Ammon's horn (tissue), 1 donor: ENCODE measurements around the gene NPHP1.
A peak's percentile ranks its signal among the peaks of the same experiment; 100 is the strongest.
"Not testable (repeated sequence)": the region's sequence is repeated elsewhere in the genome, so short reads cannot be mapped to it uniquely, and the experiment has no call there.

Experiments
- DNase-seq: peaks from one replicate; pipeline ENCODE4 v3.0.0-alpha.2; 2016; ENCODE audit warnings: low spot score

The NPHP1 gene

DNA sequence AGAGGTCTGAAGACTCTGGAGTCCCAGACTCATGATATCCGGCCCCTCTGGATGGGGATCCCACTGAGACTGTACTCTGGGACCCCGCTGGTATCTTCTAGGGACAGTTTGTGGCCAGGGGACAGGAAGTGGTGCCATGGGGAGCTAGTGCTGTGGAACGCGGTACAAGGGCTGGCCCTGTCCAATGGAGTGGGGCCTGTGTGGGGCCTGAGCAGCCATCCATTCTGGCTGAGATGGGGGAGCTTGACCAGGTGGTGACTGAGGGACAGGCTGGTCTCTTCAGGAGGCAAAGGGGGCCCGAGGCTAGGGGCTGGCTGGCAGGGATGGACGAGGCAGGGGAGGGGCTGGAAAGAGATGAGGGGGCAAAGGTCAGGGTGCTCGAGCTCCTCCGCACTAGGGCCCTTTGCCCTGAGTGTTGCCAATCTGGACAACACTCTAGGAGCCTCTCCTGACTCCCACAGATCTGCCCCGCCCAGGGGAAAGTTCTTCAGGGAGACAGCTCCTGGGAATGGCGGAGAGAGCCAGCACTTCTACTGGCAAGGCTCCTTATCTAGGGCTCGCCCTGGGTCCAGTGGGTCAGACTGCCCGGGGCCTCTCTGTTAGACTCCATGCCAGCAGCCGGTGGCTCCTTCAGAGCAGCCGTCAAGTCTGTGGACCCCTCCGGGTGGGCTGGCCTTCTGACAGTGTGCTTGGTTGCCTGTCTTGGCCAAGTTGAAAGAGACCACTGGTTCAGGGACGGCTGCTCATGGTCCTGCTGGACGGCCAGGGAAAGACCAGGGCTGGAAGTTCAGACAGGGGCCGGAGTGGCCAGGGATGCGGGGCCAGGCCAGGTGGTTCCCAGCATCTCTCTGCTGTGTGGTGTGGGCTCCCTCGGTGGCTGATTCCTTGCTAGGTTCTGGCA is 101.5 kb downstream of the NPHP1 start:
- DNase-seq, result no peak

DNA sequence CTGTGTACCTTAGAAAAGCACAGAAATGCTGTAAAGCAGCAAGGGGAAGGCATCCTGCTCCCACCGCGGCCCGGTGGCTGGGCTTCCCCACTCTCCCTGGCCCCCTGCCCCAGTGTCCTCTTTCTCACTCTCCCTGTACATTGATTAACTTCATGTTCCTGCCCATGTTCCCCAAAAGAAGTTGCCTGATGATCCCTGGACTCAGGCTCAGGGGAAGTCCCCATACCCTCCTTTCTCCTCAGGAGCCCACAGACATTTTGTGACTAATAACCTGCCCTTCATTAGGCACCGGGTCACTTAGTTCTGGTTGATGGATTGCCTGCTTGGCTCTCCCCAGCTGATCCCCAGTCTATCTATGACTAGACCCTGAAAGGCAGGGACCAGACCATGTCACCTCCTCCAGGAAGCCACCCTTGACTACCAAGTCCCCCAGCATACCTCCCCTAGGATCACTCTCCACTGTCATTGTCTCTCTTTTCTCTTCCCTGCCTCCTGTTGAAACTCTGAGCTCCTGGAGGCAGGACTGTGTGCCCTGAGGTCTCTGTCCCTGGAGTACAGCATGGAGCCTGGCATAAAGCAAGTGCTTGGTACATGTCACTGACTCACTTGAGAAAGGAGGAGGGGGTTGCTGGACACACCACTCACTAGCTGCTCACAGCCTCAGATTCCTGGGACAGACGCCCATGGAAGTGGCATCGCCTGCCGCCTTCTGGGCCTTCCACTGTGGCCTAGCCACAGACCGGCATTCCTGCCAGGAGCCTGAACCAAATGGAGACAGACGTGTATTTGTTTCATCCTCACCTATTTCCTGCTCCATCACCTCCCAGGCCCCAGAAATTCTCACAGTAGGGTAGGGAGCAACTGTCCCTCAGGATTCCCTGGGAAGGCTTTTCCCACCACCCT is 102.7 kb downstream of the NPHP1 start:
- DNase-seq, result no peak

DNA sequence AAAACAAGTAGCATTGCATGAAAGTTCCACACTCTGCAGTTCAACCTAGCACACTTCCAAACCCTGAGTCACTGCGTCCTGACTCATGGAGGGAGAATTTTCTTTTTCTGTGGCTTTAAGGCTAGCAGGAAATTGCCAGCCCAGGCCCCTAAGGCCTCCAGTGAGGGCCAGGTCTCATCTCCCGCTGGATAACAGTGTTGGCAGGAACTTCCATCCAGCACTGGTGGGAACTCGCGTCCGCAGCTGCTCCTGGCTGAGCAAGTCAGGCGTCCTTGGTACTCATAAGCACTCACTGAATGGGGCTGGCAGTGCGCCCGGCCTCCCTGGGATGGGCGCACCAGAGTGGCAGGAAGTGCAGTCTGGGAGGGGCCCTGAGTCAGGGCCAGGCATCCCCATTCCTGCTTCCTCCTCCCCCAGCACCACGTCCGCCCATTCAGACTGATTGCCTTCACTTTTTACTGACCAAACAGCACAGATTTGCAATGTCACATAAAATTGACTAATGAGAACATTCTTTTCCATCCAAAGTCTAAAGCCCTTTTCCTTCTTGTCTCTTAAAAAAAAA is 103.5 kb downstream of the NPHP1 start:
- DNase-seq, result peak; percentile 74

DNA sequence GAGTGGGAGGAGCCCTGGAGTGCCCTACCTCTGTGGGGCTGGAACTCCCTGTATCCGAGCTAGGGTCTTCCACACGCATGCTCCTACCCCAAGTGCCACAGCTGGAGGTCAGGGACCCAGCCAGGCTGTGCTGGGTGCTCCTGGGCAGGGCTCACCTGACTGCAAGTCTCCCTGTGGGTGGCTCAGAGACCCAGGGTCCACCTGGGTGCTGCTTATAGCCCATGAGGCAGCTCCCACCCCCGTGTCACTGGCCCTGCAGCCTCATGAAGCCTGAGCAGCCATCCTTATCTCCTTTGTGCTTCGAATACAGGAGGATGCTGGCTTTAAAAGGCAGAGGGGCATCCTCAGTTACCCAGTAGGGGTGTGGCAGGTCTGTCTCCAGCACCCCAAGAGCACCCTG is 103.9 kb downstream of the NPHP1 start:
- not testable (repeated sequence) for DNase-seq

- no peak for DNase-seq
These were observed 104.3 kb downstream of the NPHP1 start for GRCh38 chr2:110100480-110100879.

- DNase-seq, result no peak
These were observed 105.2 kb downstream of the NPHP1 start for GRCh38 chr2:110099471-110100225.

- DNase-seq, result no peak
These were observed 105.8 kb downstream of the NPHP1 start for GRCh38 chr2:110099038-110099425.

DNA sequence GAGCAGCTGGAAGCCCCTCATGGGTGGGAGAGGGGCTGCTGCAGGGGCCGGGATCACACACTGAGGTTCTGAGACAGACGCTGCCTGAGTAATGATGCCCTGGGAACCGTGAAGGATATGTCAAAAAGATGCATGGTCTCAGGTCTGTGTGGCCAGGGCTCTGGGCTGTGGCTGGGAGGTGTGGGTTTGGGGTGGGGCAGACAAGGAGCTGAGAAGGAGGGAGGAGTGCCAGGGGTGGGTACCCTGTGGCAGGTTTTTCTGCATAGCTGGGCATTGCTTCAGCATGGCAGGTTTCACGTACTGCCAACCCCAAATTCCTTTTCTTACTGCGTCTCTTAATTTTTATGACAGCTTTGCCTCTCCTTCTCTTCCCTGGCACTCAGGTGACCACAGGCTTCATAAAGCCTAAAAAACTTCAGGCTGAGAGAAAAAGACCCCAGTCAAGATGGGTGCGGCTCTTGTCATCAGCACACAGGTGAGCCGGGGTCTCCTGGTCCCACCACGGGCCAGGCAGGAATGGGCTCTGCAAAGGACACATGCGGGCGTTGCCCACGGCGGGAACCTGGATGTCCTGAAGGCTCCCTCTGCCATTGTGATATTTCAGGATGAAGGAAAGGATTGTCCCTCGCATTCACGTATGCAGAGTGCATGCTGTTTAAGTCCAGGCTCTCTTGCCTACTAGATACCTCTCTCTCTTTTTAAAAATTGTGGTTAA is 107.2 kb downstream of the NPHP1 start:
- no peak for DNase-seq

DNA sequence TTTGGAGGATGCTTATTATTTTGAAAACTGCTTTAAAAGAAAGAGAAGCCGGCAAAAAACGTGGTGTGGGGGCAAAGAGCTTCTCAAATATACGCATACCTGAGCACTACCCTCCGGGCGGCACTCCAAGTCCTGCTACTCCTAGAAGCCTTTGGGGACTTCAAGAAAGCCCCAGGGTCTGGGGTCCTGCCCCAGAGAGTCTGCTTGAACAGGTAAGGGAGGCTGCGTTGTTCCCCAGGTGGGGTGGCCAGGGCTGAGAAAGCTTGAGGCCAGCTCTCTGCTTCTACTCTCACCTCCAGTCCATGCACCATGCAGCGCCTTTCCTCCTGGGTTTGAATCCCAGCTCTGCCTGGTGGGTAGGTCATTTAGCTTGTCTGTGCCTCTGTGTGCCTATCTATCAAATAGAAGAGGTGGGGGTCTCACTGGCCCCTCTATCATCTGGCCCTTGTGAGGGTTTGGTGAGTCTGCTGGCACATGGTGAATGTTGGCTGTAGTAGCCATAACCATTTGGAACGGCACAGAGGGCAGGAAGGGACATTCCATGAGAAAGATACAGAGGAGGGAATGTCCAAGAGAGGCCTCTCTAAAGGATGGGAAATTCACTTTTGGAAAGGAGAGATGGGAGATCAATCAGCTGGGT is 108.7 kb downstream of the NPHP1 start:
- no peak for DNase-seq

- DNase-seq, result not testable (repeated sequence)
These were observed 109.8 kb downstream of the NPHP1 start for GRCh38 chr2:110094884-110095534.

DNA sequence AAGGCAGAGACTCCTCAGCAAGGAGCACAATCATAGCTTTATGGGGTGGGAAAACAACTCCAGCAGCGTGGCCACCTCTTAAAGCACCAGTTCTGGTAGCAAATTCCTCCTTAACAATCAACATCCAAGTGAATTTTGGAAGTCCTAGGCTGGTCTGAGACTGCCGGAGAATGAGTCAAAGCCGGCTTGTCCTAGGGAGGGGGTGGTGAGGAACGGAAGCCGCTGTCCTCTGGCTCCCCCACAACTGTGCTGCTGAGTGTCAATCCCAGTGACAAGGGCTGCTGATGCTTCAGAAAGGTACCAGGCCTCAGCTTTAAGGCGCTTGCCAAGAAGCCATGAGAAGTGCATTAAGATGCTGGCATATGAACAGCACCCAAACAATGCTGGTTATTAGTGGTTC is 110.9 kb downstream of the NPHP1 start:
- DNase-seq, result not testable (repeated sequence)

- not testable (repeated sequence) for DNase-seq
These were observed 114.6 kb downstream of the NPHP1 start for GRCh38 chr2:110090164-110090563.

DNA sequence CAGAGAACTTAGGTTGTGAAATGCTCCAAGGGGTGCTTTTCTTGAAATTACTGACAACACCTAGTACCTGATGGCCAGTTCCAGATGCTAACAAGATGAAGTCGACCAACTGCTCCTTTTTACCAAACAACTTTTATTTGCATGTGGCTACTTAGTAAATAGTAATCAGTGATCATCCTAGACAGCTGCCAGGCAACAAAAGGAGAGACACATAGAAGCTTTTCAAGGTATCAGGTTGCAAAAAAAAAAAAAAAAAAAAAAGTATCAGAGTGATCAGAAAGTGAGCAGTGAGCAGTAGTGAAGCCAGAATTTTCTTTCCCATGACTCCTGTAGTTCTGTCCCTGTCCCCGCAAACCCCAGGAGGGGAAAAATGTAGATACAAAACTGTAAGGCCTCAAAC is 121.1 kb downstream of the NPHP1 start:
- not testable (repeated sequence) for DNase-seq

DNA sequence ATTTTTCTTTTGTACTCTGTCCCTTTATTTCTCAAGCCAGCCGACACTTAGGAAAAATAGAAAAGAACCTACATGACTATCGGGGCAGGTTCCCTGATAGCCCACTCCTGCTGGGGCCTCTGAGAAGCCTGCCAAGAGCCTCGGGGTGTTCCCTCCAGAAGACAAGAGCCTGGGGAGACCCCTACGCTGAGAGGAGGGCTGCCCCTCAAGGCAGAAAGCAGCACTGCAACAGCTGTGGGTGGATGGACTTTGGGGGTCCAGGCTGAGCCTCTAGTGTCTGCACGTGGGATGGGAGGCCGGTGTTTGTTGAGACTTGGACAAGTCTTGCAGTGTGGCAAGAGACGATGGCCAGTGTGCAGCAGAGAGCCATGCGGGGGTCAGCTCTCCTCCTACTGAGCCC is 121.7 kb downstream of the NPHP1 start:
- not testable (repeated sequence) for DNase-seq

DNA sequence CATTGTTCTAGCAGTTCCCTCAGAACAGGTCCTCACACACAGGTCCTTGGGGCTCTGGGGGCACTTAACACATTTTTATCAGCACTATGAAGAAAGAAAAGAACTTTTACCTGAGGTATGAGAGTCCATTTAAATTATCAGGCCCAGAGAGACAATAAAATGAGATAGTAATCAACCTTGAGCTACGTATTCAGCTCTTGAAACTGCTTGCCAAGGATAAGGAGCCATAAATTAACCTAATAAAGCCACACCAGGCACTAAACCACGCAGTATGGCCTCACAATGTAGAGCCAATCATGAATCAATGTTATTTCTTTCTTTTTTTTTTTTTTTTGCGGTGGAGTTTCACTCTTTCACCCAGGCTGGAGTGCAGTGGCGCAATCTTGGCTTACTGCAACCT is 126.7 kb downstream of the NPHP1 start:
- DNase-seq, result not testable (repeated sequence)

DNA sequence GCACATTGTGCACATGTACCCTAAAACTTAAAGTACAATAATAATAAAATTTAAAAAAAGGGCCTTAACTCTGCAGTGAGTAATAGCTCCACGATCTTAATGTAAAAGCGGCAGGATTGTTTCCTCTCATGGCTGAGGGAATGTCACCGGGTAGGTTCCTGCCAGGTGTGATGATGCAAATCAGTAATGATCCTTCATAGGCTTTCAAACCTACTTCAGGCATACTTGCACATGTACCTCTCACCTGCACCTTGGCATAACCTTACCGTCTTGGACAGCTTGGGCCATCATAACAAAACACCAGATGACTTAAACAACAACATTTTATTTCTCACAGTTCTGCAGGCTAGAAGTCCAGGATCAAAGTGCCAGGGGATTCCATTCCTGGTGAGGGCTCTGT is 128.9 kb downstream of the NPHP1 start:
- DNase-seq, result not testable (repeated sequence)
